PFSK-1 (cell line): ENCODE results near the gene RALGPS1.

Experiments
- FOXP2 ChIP-seq: optimal IDR thresholded peaks from 2 replicates; pipeline ENCODE3; 2011; ENCODE audit warnings: borderline replicate concordance, control low read depth, inconsistent platforms; ENCODE audit not compliant: insufficient read depth; ENCODE audit errors: extremely low read length, extremely low read depth
- POLR2AphosphoS5 ChIP-seq: IDR thresholded peaks from 2 replicates; pipeline ENCODE4 v1.6.1; 2012; ENCODE audit warnings: low read depth, mild to moderate bottlenecking, control low read depth, low read length, moderate library complexity
- REST ChIP-seq, 2 experiments: IDR thresholded peaks; 2 replicates each; pipeline versions ENCODE4 v1.6.1 to v1.8.0; 2011 to 2012; ENCODE audit warnings: low read depth in 2 of 2, low read length in 2 of 2, control low read depth in 1 of 2, inconsistent platforms in 1 of 2, mild to moderate bottlenecking in 1 of 2, moderate library complexity in 1 of 2; ENCODE audit not compliant: insufficient read depth in 1 of 2
- SIN3A ChIP-seq: IDR thresholded peaks from 2 replicates; pipeline ENCODE4 v1.6.1; 2012; ENCODE audit warnings: mild to moderate bottlenecking, low read length, moderate library complexity, borderline replicate concordance; ENCODE audit not compliant: insufficient read depth
- TAF1 ChIP-seq: IDR thresholded peaks from 2 replicates; pipeline ENCODE4 v1.6.1; 2012; ENCODE audit warnings: low read length, control low read depth, borderline replicate concordance; ENCODE audit not compliant: insufficient read depth

The RALGPS1 gene

GRCh38 chr9:127007638-127008037 lies 93.1 kb downstream of the RALGPS1 start:
- TF ChIP-seq TAF1 = no peak
- no peak for TF ChIP-seq FOXP2
- no peak for TF ChIP-seq POLR2AphosphoS5
- no peak for TF ChIP-seq REST (IDR thresholded peaks at IDR 0.05; ENCODE audit: insufficient read depth in 1 of 2, low read depth in 2 of 2, low read length in 2 of 2)
- TF ChIP-seq SIN3A = no peak

DNA sequence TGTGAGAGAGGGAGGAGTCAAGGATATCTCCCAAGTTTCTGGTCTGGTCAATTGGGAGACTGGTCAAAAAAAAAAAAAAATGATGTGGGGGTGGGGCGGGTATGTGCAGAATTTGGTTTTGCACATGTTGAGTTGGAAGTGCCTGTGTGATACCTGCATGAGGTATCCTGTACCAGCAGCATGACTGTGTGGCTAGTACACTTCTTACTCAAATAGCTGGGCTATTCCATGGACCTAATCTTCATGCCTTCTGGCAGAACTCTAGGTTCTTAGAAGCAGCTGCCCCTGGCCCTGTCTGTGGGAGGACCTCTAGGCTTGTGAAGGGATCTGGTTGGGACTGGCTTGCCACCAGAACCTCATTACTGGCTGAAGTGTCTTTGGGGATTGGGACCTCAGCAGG lies 93.5 kb downstream of the RALGPS1 start:
- TF ChIP-seq FOXP2 = no peak
- TF ChIP-seq POLR2AphosphoS5 = no peak
- TF ChIP-seq REST (IDR thresholded peaks at IDR 0.05; ENCODE audit: insufficient read depth in 1 of 2, low read depth in 2 of 2, low read length in 2 of 2) = no peak
- TF ChIP-seq TAF1 = no peak
- TF ChIP-seq SIN3A = no peak

- TF ChIP-seq TAF1 (no peak), POLR2AphosphoS5 (no peak), FOXP2 (no peak), REST (IDR thresholded peaks at IDR 0.05; ENCODE audit: insufficient read depth in 1 of 2, low read depth in 2 of 2, low read length in 2 of 2) (no peak), SIN3A (no peak)
Observed at GRCh38 chr9:127011772-127012171, 97.2 kb downstream of the RALGPS1 start.

DNA sequence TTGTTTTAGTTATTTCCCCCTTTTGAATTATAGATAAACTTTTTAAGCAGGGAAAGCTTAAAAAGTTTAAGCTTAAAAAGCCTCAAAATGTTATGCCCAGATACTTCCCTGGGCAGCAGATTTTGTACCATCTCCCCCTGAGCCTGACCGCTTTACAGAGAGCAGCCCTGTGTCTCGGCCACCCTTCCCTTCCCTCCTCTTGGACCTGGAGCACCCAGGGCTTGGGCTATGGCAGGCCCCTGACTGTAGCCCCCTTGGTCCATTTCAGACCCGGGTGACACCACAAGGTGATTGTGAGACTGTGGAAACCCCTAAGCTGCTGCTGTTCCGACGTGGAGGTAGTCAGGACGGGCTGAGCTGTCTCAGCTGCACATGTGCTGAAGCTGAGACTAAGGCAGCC lies 97.7 kb downstream of the RALGPS1 start:
- TF ChIP-seq TAF1 (no peak), SIN3A (no peak), REST (IDR thresholded peaks at IDR 0.05; ENCODE audit: insufficient read depth in 1 of 2, low read depth in 2 of 2, low read length in 2 of 2) (no peak), FOXP2 (no peak), POLR2AphosphoS5 (no peak)

DNA sequence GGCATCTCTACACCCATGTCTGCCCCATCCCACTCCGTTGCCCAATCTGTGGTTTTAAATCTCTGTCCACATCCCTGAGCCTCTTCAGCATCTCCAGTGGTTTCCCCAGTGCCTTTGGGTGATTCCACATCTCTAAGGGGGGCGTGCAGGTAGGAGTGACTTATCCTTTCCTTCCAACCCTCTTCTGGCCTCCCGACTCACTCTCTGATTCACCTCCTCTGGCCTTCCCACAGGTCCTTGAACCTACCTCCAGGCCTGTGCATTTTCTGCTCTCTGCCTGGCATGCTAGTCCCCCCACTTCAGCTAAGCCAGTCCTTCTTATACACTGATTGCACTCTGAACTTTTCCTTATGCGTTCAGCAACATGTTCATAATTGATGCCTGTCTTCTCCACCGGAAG lies 99.0 kb downstream of the RALGPS1 start:
- TF ChIP-seq REST (IDR thresholded peaks at IDR 0.05; ENCODE audit: insufficient read depth in 1 of 2, low read depth in 2 of 2, low read length in 2 of 2) = no peak
- no peak for TF ChIP-seq SIN3A
- TF ChIP-seq FOXP2 = no peak
- no peak for TF ChIP-seq POLR2AphosphoS5
- no peak for TF ChIP-seq TAF1
